Spleen (tissue), 11 donors: Measurements from ENCODE around the gene RAD51B. TPM values are rescaled to one million over a fixed set of nuclear protein-coding genes. Genes with fewer than 3 reads are reported as not detected.

Experiments
- DNase-seq: peaks from one replicate; pipeline ENCODE4 v3.0.0-alpha.2; 2020
- H3K27ac ChIP-seq, 8 donors: fragments of 200-600 bp; sonication (generic) in 7 of 8; 1 replicate in 4 of 8; 2 replicates in 4 of 8; pipeline versions ENCODE4 v1.5.0 to v1.8.0; 2016 to 2021; ENCODE audit warnings: inconsistent platforms in 4 of 8, mild to moderate bottlenecking in 4 of 8, moderate library complexity in 1 of 8
- H3K27me3 ChIP-seq, 7 donors: fragments of 200-600 bp; sonication (generic) in 6 of 7; replicated peaks in 1 of 7; 1 replicate in 4 of 7; 2 replicates in 3 of 7; pipeline versions ENCODE4 v1.5.0 to v1.8.0; 2016 to 2021; ENCODE audit warnings: inconsistent platforms in 3 of 7, mild to moderate bottlenecking in 1 of 7
- H3K36me3 ChIP-seq, 6 donors: fragments of 200-600 bp; sonication (generic) in 5 of 6; 1 replicate in 4 of 6; 2 replicates in 2 of 6; pipeline versions ENCODE4 v1.5.0 to v1.8.0; 2016 to 2021; ENCODE audit warnings: inconsistent platforms in 2 of 6
- H3K4me1 ChIP-seq, 6 donors: fragments of 200-600 bp; sonication (generic) in 5 of 6; 1 replicate in 3 of 6; 2 replicates in 3 of 6; pipeline versions ENCODE4 v1.5.0 to v1.8.0; 2016 to 2021; ENCODE audit warnings: inconsistent platforms in 3 of 6
- H3K4me3 ChIP-seq, 8 donors: fragments of 200-600 bp; sonication (generic) in 7 of 8; 1 replicate in 4 of 8; 2 replicates in 4 of 8; pipeline versions ENCODE4 v1.5.0 to v1.8.0; 2016 to 2021; ENCODE audit warnings: inconsistent platforms in 4 of 8, mild to moderate bottlenecking in 4 of 8, moderate library complexity in 2 of 8
- H3K9me3 ChIP-seq, 8 donors: fragments of 200-600 bp; sonication (generic) in 7 of 8; 1 replicate in 4 of 8; 2 replicates in 4 of 8; pipeline versions ENCODE4 v1.5.0 to v1.8.0; 2016 to 2021; ENCODE audit warnings: inconsistent platforms in 4 of 8
- POLR2A ChIP-seq, 3 donors: fragments of 450-650 bp; IDR thresholded peaks; one replicate each; pipeline ENCODE4 v1.5.1; 2017; ENCODE audit warnings: antibody characterized with exemption in 3 of 3, mild to moderate bottlenecking in 1 of 3
- POLR2AphosphoS5 ChIP-seq, 3 donors: sonication (generic); formaldehyde crosslinking; IDR thresholded peaks; one replicate each; pipeline ENCODE4 v1.5.1; 2017; ENCODE audit warnings: antibody characterized with exemption in 3 of 3
- WGBS, 5 donors: extraction: QIAGEN DNeasy Blood & Tissue Kit in 3 of 5; methylation state at CpG; one replicate each; pipeline versions ENCODE4 v1.1.5 to v1.1.7; 2013 to 2018; 5-methylcytosine and 5-hydroxymethylcytosine counted together
- intact Hi-C: fragments of 100-400 bp; cut with DNase I; formaldehyde crosslinking; loops from one replicate; pipeline ENCODE4 v1.15.0; 2023; ENCODE audit warnings: low total_unique reads
- polyA plus RNA-seq, 3 donors: library from polyadenylated mRNA; stranded (reverse); fragments of 200-250 nt; gene quantifications; one replicate each; pipeline ENCODE4 v1.2.1, GENCODE V29; 2013
- total RNA-seq, 7 donors: library from RNA; depleted of rRNA in 3 of 7; stranded (reverse); fragments of >200 nt in 3 of 7; fragmentation: NEBNext Ultra II Directional in 4 of 7; extraction: Animal tissue kit (Norgen Biotek cat#: 25700) in 4 of 7; gene quantifications; one replicate each; pipeline versions ENCODE4 v1.1.0 to v1.2.1, GENCODE V29; 2016 to 2021
- TF ChIP-seq, protein P1 (sequence below), 11 experiments: fragments of 200-600 bp in 7 of 11; fragments of 450-650 bp in 4 of 11; sonication (generic) in 4 of 11; IDR thresholded peaks in 8 of 11; conservative IDR thresholded peaks in 3 of 11; 1 replicate in 7 of 11; 2 replicates in 4 of 11; pipeline versions ENCODE4 v1.4.0 to v1.8.0; 2016 to 2021; ENCODE audit warnings: antibody characterized with exemption in 11 of 11, inconsistent platforms in 4 of 11, mild to moderate bottlenecking in 1 of 11
- donor health status: healthy with polysubstance abuse.
- donor health status: DM: no; HTN: no; CAD: no; lungs with moderate emphysema.
- donor health status: DM: no; HTN: no; CAD: no.
- donor health status: Bipolar disorder and iron deficiency.
- donor health status: healthy.
- donor health status: DM: no; HTN: no; CAD: no.
- donor health status: DM: yes; HTN: yes; CAD: no.

The RAD51B gene
- total and polyA plus RNA-seq, 10 donors = 4.2 to 43.7 (median 29.8) TPM

DNA sequence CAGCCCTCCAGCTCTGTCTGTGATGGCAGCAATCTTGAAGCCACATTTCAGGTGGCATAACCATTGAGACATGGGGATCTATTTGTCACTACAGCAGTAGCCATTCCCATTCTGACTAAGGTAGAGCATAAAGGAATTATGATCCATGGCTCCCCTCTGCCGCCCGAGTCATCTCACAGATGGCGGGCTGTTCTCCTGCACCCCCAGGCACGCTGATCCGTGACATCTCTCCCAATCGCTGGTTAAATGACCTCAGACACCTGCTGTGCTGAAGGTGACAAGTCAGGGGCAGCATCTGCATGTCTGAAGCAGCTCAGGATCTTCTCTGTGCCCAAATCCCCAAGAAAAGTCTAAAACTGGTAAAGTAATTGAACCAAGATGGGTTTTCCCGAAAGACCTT, 849.0 kb downstream of the RAD51B start:
- Histone ChIP-seq H3K4me3 (no peak overlapping the region), H3K27me3 (no peaks in the 10 kb centered on the region), H3K9me3 (no peaks in the 10 kb centered on the region), H3K4me1 (peaks cover 8 to 60% (median 32%) of the 10 kb centered on the region in 6 donors), H3K36me3 (no peaks in the 10 kb centered on the region), H3K27ac (peak overlapping the region in 3 of 8 donors; percentile 45 to 54 (median 50))
- TF ChIP-seq, protein P1, sequence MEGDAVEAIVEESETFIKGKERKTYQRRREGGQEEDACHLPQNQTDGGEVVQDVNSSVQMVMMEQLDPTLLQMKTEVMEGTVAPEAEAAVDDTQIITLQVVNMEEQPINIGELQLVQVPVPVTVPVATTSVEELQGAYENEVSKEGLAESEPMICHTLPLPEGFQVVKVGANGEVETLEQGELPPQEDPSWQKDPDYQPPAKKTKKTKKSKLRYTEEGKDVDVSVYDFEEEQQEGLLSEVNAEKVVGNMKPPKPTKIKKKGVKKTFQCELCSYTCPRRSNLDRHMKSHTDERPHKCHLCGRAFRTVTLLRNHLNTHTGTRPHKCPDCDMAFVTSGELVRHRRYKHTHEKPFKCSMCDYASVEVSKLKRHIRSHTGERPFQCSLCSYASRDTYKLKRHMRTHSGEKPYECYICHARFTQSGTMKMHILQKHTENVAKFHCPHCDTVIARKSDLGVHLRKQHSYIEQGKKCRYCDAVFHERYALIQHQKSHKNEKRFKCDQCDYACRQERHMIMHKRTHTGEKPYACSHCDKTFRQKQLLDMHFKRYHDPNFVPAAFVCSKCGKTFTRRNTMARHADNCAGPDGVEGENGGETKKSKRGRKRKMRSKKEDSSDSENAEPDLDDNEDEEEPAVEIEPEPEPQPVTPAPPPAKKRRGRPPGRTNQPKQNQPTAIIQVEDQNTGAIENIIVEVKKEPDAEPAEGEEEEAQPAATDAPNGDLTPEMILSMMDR (IDR thresholded peaks at IDR 0.05 in 8 of 11, conservative IDR thresholded peaks at IDR 0.05 in 3 of 11) = no peak
- TF ChIP-seq POLR2A (IDR thresholded peaks at IDR 0.05) = no peak
- WGBS, 5 donors = 80 to 91% (median 88%) methylated on average over 7 of the region's 7 CpGs
- intact Hi-C loops = no loop called here
- no peak for DNase-seq

DNA sequence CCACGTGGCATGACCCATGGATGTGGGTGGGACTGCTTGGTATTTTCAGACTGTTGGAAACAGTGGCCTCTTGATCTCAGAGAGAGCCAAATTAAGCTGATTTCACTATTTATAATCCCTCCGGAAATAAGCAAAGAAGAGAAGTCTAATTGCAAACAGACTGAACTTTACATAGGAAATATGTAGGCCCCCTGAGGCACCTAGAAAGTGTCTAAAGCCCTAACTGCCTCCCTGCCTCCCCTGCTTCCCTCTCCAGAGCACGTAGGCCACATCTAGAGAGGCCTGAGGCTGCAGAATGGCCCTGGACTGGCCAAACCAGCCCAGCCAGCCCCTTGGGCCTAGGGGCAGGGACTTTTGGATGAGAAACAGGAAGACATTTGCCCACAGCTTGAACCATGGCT, 849.5 kb downstream of the RAD51B start:
- DNase-seq = no peak
- intact Hi-C loops = no loop called here
- 56 to 83% (median 66%) methylated on average over 3 of the region's 3 CpGs for WGBS, 5 donors

DNA sequence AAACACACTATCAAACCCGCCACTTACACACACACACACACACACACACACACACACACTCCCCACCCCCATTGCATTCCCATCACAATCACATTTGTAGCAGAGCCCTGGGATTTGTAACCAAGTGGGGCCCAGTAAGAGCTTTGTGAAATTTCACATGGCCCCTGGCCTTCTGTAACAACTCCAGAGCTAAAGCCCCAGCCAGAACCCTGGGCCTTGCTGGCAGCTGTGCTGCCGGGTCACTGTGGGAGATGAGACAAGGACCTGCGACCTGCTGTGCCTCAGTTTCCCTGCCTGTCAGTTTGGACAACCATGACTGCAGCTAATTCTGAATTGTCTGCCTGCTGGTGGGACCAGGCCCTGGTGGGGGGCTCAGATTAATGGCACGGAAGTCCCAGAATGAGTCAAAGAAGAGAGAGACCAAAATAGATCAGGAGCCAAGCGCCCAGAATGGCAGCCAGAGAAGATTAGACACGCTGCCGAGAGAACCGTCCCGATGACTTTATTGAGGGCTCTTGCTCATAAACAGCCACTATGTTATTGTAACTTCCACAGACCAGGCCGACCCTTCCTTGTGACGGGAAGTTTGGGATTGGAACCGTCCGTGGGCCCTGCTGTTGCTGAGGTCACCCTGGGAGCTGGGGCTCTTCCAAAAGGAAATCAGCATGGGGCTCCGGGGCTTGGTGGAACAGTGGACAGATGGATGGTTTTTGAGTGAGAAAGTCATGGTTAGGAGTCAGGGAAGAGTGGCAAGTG, 850.2 kb downstream of the RAD51B start:
- no peak for DNase-seq
- no peaks in the 10 kb centered on the region for H3K27me3 ChIP-seq
- peaks cover 3 to 50% (median 20%) of the 10 kb centered on the region in 6 donors for H3K4me1 ChIP-seq
- H3K27ac ChIP-seq = peak overlapping the region in 4 of 8 donors; percentile 45 to 56 (median 52)
- H3K4me3 ChIP-seq = no peak overlapping the region
- H3K9me3 ChIP-seq = no peaks in the 10 kb centered on the region
- 89 to 93% (median 91%) methylated on average over 12 to 14 of the region's 14 CpGs for WGBS, 5 donors
- no peak for TF ChIP-seq POLR2AphosphoS5 (IDR thresholded peaks at IDR 0.05)
- TF ChIP-seq, protein P1 (IDR thresholded peaks at IDR 0.05 in 8 of 11, conservative IDR thresholded peaks at IDR 0.05 in 3 of 11) = no peak
- TF ChIP-seq POLR2A (IDR thresholded peaks at IDR 0.05) = no peak
- H3K36me3 ChIP-seq = no peaks in the 10 kb centered on the region
- intact Hi-C loops = no loop called here

More for the DNA sequence above, 849.5 kb downstream of the RAD51B start:
- H3K9me3 ChIP-seq = no peaks in the 10 kb centered on the region
- peaks cover 3 to 54% (median 26%) of the 10 kb centered on the region in 6 donors for H3K4me1 ChIP-seq
- H3K27ac ChIP-seq = peak overlapping the region in 4 of 8 donors; percentile 45 to 56 (median 52)
- no peaks in the 10 kb centered on the region for H3K36me3 ChIP-seq
- TF ChIP-seq POLR2A (IDR thresholded peaks at IDR 0.05) = no peak
- H3K27me3 ChIP-seq = no peaks in the 10 kb centered on the region
- H3K4me3 ChIP-seq = no peak overlapping the region

DNA sequence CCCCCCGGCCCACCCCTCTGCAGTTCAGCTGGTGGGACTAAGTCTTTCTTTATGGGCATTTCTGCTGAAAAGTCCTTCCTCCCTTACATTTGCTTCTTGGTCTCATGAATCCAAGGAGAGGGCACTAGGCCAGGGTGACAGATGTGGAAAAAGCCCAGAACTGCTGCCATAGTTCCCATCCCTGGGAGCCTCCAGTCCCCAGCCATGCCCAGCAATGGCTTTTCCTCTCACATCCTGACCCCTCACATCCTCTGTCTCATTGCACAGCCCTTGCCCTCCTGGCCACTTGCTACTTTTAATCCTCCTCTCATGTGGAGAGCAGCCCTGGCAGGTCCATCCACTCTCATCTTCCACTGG, 850.8 kb downstream of the RAD51B start:
- Histone ChIP-seq H3K4me3 (no peak overlapping the region), H3K4me1 (peaks cover 3 to 48% (median 19%) of the 10 kb centered on the region in 6 donors), H3K27me3 (no peaks in the 10 kb centered on the region), H3K9me3 (no peaks in the 10 kb centered on the region), H3K27ac (peak overlapping the region in 1 of 8 donors; percentile 45), H3K36me3 (no peaks in the 10 kb centered on the region)
- TF ChIP-seq POLR2A (IDR thresholded peaks at IDR 0.05) = no peak
- no peak for TF ChIP-seq POLR2AphosphoS5 (IDR thresholded peaks at IDR 0.05)
- TF ChIP-seq, protein P1 (IDR thresholded peaks at IDR 0.05 in 8 of 11, conservative IDR thresholded peaks at IDR 0.05 in 3 of 11) = no peak
- WGBS, 5 donors = 78 to 100% (median 90%) methylated on average over 1 of the region's 1 CpG
- no peak for DNase-seq
- intact Hi-C loops = no loop called here
